Globus pallidus (tissue), 1 donor: ENCODE data around the gene CCT7.

Experiments used
- DNase-seq: peaks from one replicate; pipeline ENCODE4 v3.0.0-alpha.2; 2015; ENCODE audit warnings: low spot score

CCT7 gene

GRCh38 chr2:73294239-73294638 is 60.1 kb downstream of the CCT7 start:
- no peak for DNase-seq

DNA sequence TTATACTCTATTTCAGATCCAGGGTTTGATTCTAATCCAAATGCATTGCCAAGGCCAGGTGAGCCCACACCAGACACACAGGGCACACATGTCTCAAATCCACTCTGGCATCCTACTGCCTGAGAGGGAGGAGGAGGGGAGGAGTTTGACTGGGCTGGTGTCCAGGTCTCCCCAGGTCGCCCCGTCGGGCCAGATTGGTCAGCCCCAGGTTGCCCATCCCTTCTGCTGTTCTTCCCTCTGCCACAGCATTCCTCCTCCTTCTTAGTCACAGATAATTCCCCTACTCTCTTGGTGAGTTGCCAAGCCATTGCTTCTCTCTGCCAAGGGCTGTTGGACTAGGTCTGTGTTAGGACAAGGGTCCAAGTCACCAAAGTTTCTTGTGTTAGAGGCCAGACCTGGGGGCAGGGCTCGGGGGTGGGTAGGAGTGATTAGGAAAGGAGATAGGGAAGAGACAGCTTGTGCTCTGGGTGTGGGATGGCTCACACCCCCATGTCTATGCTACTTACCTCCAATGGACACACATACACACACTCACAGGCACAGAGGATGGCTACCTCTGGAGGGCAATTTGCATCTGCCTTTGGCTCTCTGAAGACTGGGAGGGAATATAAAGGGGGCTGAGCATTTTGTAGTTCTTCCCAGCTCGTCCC is 61.8 kb downstream of the CCT7 start:
- no peak for DNase-seq

DNA sequence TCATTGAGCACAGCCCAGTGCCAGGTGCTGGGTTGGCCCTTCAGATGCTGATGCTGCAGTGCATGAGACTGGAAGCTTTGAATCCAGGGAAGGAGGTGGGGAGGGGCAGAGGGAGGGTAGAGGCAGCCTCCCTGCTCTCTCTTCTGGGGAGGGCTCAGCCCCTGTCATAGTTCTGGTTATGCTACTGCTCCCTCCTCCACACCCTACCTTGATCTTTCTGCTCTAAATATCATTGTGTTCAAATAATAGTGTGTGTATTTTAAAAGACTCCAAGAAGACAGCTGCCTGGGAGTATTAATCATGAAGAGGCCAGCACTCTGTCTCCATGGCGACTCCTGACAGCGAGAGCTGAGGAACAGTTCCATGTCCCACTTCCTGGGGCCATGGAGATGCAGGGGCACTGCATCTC is 63.0 kb downstream of the CCT7 start:
- no peak for DNase-seq

GRCh38 chr2:73297586-73297985 is 63.5 kb downstream of the CCT7 start:
- no peak for DNase-seq

DNA sequence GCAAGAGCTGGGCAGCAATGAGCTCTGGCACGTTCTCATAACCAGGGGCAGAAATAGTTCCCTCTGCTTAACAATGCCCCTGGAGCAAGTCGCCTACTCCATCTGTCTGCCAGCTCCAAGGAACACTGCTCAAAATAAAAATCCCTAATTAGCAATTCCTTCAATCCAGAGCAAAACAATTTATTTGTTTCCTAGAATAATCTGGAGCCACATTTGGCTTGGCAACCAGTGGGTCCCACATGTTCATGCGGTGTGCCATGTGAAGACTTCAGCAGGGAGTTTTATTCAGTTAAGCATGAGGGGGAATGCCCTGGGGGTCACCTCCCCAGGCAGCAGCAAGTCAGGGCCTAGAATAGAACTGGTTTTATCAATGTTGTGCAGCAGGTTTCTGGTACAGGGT is 66.8 kb downstream of the CCT7 start:
- DNase-seq = no peak

- DNase-seq = no peak
Observed at GRCh38 chr2:73301636-73302035, 67.5 kb downstream of the CCT7 start.
